ENCODE measurements around the gene TFIP11.

Gene TFIP11

GRCh38 chr22:26502688-26503561, 9.3 kb downstream of the TFIP11 start:
- DNase-seq (ENCODE audit: extremely low read depth, insufficient read length), result peak; percentile 20
- no peak overlapping the region for H3K4me3 ChIP-seq (replicated peaks; ENCODE audit: low read depth, low read length)
- H3K27me3 ChIP-seq (replicated peaks; ENCODE audit: control insufficient read depth, insufficient read depth, low read length), result no peaks in the 10 kb centered on the region
- peak; percentile 71 for TF ChIP-seq CTCF (IDR thresholded peaks at IDR 0.05; ENCODE audit: insufficient read depth, low read length, poor library complexity, severe bottlenecking)
- peaks cover 37% of the 10 kb centered on the region for H3K36me3 ChIP-seq (ENCODE audit: control insufficient read depth, insufficient read depth, low read length)

- no peaks in the 10 kb centered on the region for H3K27me3 ChIP-seq (replicated peaks; ENCODE audit: control insufficient read depth, insufficient read depth, low read length)
- H3K36me3 ChIP-seq (ENCODE audit: control insufficient read depth, insufficient read depth, low read length), result peaks cover 39% of the 10 kb centered on the region
- no peak for TF ChIP-seq CTCF (IDR thresholded peaks at IDR 0.05; ENCODE audit: insufficient read depth, low read length, poor library complexity, severe bottlenecking)
- DNase-seq (ENCODE audit: extremely low read depth, insufficient read length), result no peak
- H3K4me3 ChIP-seq (replicated peaks; ENCODE audit: low read depth, low read length), result no peak overlapping the region
These were observed 10.3 kb downstream of the TFIP11 start for GRCh38 chr22:26501996-26502395.

GRCh38 chr22:26499188-26499703, 13.0 kb downstream of the TFIP11 start:
- Histone ChIP-seq H3K27me3 (replicated peaks; ENCODE audit: control insufficient read depth, insufficient read depth, low read length) (no peaks in the 10 kb centered on the region), H3K4me3 (replicated peaks; ENCODE audit: low read depth, low read length) (no peak overlapping the region), H3K36me3 (ENCODE audit: control insufficient read depth, insufficient read depth, low read length) (peaks cover 42% of the 10 kb centered on the region)
- no peak for DNase-seq (ENCODE audit: extremely low read depth, insufficient read length)
- TF ChIP-seq CTCF (IDR thresholded peaks at IDR 0.05; ENCODE audit: insufficient read depth, low read length, poor library complexity, severe bottlenecking), result no peak

- no peak for TF ChIP-seq CTCF (IDR thresholded peaks at IDR 0.05; ENCODE audit: insufficient read depth, low read length, poor library complexity, severe bottlenecking)
- Histone ChIP-seq H3K4me3 (replicated peaks; ENCODE audit: low read depth, low read length) (no peak overlapping the region), H3K27me3 (replicated peaks; ENCODE audit: control insufficient read depth, insufficient read depth, low read length) (no peaks in the 10 kb centered on the region), H3K36me3 (ENCODE audit: control insufficient read depth, insufficient read depth, low read length) (peaks cover 42% of the 10 kb centered on the region)
- no peak for DNase-seq (ENCODE audit: extremely low read depth, insufficient read length)
These were observed 15.8 kb downstream of the TFIP11 start for GRCh38 chr22:26496456-26496855.

- no peak overlapping the region for H3K4me3 ChIP-seq (replicated peaks; ENCODE audit: low read depth, low read length)
- TF ChIP-seq CTCF (IDR thresholded peaks at IDR 0.05; ENCODE audit: insufficient read depth, low read length, poor library complexity, severe bottlenecking), result no peak
- DNase-seq (ENCODE audit: extremely low read depth, insufficient read length), result no peak
- H3K27me3 ChIP-seq (replicated peaks; ENCODE audit: control insufficient read depth, insufficient read depth, low read length), result no peaks in the 10 kb centered on the region
- peaks cover 46% of the 10 kb centered on the region for H3K36me3 ChIP-seq (ENCODE audit: control insufficient read depth, insufficient read depth, low read length)
These were observed 17.8 kb downstream of the TFIP11 start for GRCh38 chr22:26494506-26494905.
